HEK293 (cell line): ENCODE results near the gene FAM229A.

Experiments used
- CTCF ChIA-PET: fragments of 350-600 bp; formaldehyde crosslinking; extraction: SDS; loops from one replicate; lab custom pipeline; 2021; ENCODE audit warnings: antibody characterized with exemption; lab: Yijun Ruan, JAX
- POLR2A ChIA-PET: fragments of 300-600 bp; formaldehyde crosslinking; extraction: SDS; loops from one replicate; lab custom pipeline; 2020; ENCODE audit warnings: antibody characterized with exemption, inconsistent platforms; lab: Yijun Ruan, JAX
- H3K27ac ChIP-seq: fragments of 200-500 bp; sonication (Bioruptor generic); 2 replicates; pipeline ENCODE4 v1.5.1; 2014; ENCODE audit warnings: low read depth, low read length, control low read depth, inconsistent platforms; ENCODE audit errors: extremely low read depth
- H3K36me3 ChIP-seq, 2 experiments: fragments of 200-500 bp in 1 of 2; sonication (Bioruptor generic) in 1 of 2; 1 replicate in 1 of 2; 2 replicates in 1 of 2; pipeline ENCODE4 v1.5.1; 2014 to 2017; ENCODE audit warnings: inconsistent platforms in 2 of 2, low read length in 2 of 2; ENCODE audit not compliant: control insufficient read depth in 2 of 2, insufficient read depth in 1 of 2
- H3K4me1 ChIP-seq: fragments of 200-500 bp; sonication (Bioruptor generic); 2 replicates; pipeline ENCODE4 v1.5.1; 2014; ENCODE audit warnings: mild to moderate bottlenecking, low read length, inconsistent platforms; ENCODE audit not compliant: control insufficient read depth, insufficient read depth
- H3K4me3 ChIP-seq: 2 replicates; pipeline ENCODE4 v1.5.1; 2011; ENCODE audit warnings: low read depth, mild to moderate bottlenecking, control low read depth, low read length, moderate library complexity
- H3K9me3 ChIP-seq: fragments of 200-500 bp; sonication (Bioruptor generic); 2 replicates; pipeline ENCODE4 v1.5.1; 2014; ENCODE audit warnings: low read depth, low read length, inconsistent platforms; ENCODE audit not compliant: control insufficient read depth, insufficient read depth
- EGR2 ChIP-seq: fragments of 450-650 bp; formaldehyde crosslinking; IDR thresholded peaks from 2 replicates; pipeline ENCODE4 v1.5.1; 2016; ENCODE audit warnings: low read depth, missing biosample characterization, missing genetic modification characterization
- GFI1B ChIP-seq: fragments of 450-650 bp; formaldehyde crosslinking; IDR thresholded peaks from 2 replicates; pipeline ENCODE4 v1.5.1; 2016; ENCODE audit warnings: missing biosample characterization, missing genetic modification characterization
- GLI2 ChIP-seq: fragments of 450-650 bp; formaldehyde crosslinking; IDR thresholded peaks from 2 replicates; pipeline ENCODE4; 2017; ENCODE audit warnings: missing biosample characterization, missing genetic modification characterization, low read depth, borderline replicate concordance
- KLF16 ChIP-seq: fragments of 450-650 bp; formaldehyde crosslinking; IDR thresholded peaks from 2 replicates; pipeline ENCODE4 v1.5.1; 2017; ENCODE audit warnings: missing biosample characterization, missing genetic modification characterization
- KLF9 ChIP-seq: fragments of 450-650 bp; formaldehyde crosslinking; IDR thresholded peaks from 2 replicates; pipeline ENCODE4 v1.5.1; 2016; ENCODE audit warnings: missing biosample characterization, missing genetic modification characterization, low read depth
- REPIN1 ChIP-seq: fragments of 450-650 bp; formaldehyde crosslinking; IDR thresholded peaks from 2 replicates; pipeline ENCODE4 v1.5.1; 2017; ENCODE audit warnings: missing biosample characterization, missing genetic modification characterization, low read depth
- SETDB1 ChIP-seq: IDR thresholded peaks from one replicate; pipeline ENCODE4 v1.6.1; 2017; ENCODE audit warnings: mild to moderate bottlenecking, low read length, moderate library complexity, mixed read lengths; ENCODE audit not compliant: insufficient read length
- ZBTB17 ChIP-seq: fragments of 450-650 bp; formaldehyde crosslinking; IDR thresholded peaks from 2 replicates; pipeline ENCODE4 v1.5.1; 2016; ENCODE audit warnings: missing biosample characterization, missing genetic modification characterization
- ZBTB48 ChIP-seq: fragments of 450-650 bp; formaldehyde crosslinking; IDR thresholded peaks from 2 replicates; pipeline ENCODE4 v1.5.1; 2016; ENCODE audit warnings: missing biosample characterization, missing genetic modification characterization
- ZBTB8A ChIP-seq: fragments of 450-650 bp; formaldehyde crosslinking; IDR thresholded peaks from 2 replicates; pipeline ENCODE4 v1.5.1; 2016; ENCODE audit warnings: missing biosample characterization, missing genetic modification characterization
- ZEB2 ChIP-seq: fragments of 450-650 bp; formaldehyde crosslinking; IDR thresholded peaks from 2 replicates; pipeline ENCODE4 v1.5.1; 2016; ENCODE audit warnings: missing biosample characterization, missing genetic modification characterization
- ZFP37 ChIP-seq: fragments of 450-650 bp; formaldehyde crosslinking; IDR thresholded peaks from 2 replicates; pipeline ENCODE4 v1.5.1; 2016; ENCODE audit warnings: missing biosample characterization, missing genetic modification characterization
- ZFP69B ChIP-seq: fragments of 450-650 bp; formaldehyde crosslinking; IDR thresholded peaks from 2 replicates; pipeline ENCODE4 v1.5.1; 2016; ENCODE audit warnings: missing biosample characterization, missing genetic modification characterization
- ZIC2 ChIP-seq: fragments of 450-650 bp; formaldehyde crosslinking; IDR thresholded peaks from 2 replicates; pipeline ENCODE4 v1.5.1; 2016; ENCODE audit warnings: missing biosample characterization, missing genetic modification characterization
- ZNF112 ChIP-seq: fragments of 450-650 bp; formaldehyde crosslinking; IDR thresholded peaks from 2 replicates; pipeline ENCODE4 v1.5.0; 2017; ENCODE audit warnings: missing biosample characterization, missing genetic modification characterization
- ZNF132 ChIP-seq: fragments of 450-650 bp; formaldehyde crosslinking; IDR thresholded peaks from 2 replicates; pipeline ENCODE4 v1.5.1; 2017; ENCODE audit warnings: missing biosample characterization, missing genetic modification characterization, borderline replicate concordance
- ZNF146 ChIP-seq: fragments of 450-650 bp; formaldehyde crosslinking; IDR thresholded peaks from 2 replicates; pipeline ENCODE4 v1.5.1; 2016; ENCODE audit warnings: missing biosample characterization, missing genetic modification characterization
- ZNF184 ChIP-seq: fragments of 450-650 bp; IDR thresholded peaks from 2 replicates; pipeline ENCODE4 v1.5.1; 2018; ENCODE audit warnings: missing biosample characterization, mild to moderate bottlenecking, missing genetic modification characterization
- ZNF274 ChIP-seq, 2 experiments: fragments of 200-500 bp in 1 of 2; fragments of 450-650 bp in 1 of 2; sonication (Bioruptor generic) in 1 of 2; formaldehyde crosslinking in 1 of 2; IDR thresholded peaks; 2 replicates each; pipeline versions ENCODE4 v1.5.1 to v1.6.1; 2014 to 2016; ENCODE audit warnings: borderline replicate concordance in 1 of 2, inconsistent platforms in 1 of 2, low read length in 1 of 2, missing biosample characterization in 1 of 2, missing genetic modification characterization in 1 of 2
- ZNF292 ChIP-seq: fragments of 450-650 bp; formaldehyde crosslinking; IDR thresholded peaks from 2 replicates; pipeline ENCODE4 v1.5.1; 2016; ENCODE audit warnings: low read depth, missing biosample characterization, missing genetic modification characterization, borderline replicate concordance
- ZNF311 ChIP-seq: fragments of 450-650 bp; formaldehyde crosslinking; IDR thresholded peaks from 2 replicates; pipeline ENCODE4 v1.5.1; 2017; ENCODE audit warnings: missing biosample characterization, missing genetic modification characterization, borderline replicate concordance
- ZNF335 ChIP-seq: fragments of 450-650 bp; formaldehyde crosslinking; conservative IDR thresholded peaks from 2 replicates; pipeline ENCODE4 v1.5.1; 2016; ENCODE audit warnings: missing biosample characterization, missing genetic modification characterization
- ZNF426 ChIP-seq: fragments of 450-650 bp; formaldehyde crosslinking; IDR thresholded peaks from 2 replicates; pipeline ENCODE4 v1.5.1; 2017; ENCODE audit warnings: missing biosample characterization, missing genetic modification characterization, mild to moderate bottlenecking, inconsistent platforms, moderate library complexity
- ZNF549 ChIP-seq: fragments of 450-650 bp; IDR thresholded peaks from 2 replicates; pipeline ENCODE4 v1.5.1; 2018; ENCODE audit warnings: missing biosample characterization, missing genetic modification characterization, mild to moderate bottlenecking, inconsistent platforms, moderate library complexity
- ZNF596 ChIP-seq: fragments of 450-650 bp; IDR thresholded peaks from 2 replicates; pipeline ENCODE4 v1.5.0; 2018; ENCODE audit warnings: missing biosample characterization, mild to moderate bottlenecking, missing genetic modification characterization, moderate library complexity
- ZNF626 ChIP-seq: fragments of 450-650 bp; sonication (Bioruptor Pico); formaldehyde crosslinking; IDR thresholded peaks from 2 replicates; pipeline ENCODE4 v1.5.1; 2018; ENCODE audit warnings: missing biosample characterization, missing genetic modification characterization, inconsistent platforms
- ZNF660 ChIP-seq: fragments of 450-650 bp; IDR thresholded peaks from 2 replicates; pipeline ENCODE4 v1.5.1; 2018; ENCODE audit warnings: missing biosample characterization, mild to moderate bottlenecking, missing genetic modification characterization
- ZNF677 ChIP-seq: fragments of 450-650 bp; IDR thresholded peaks from 2 replicates; pipeline ENCODE4 v1.5.0; 2018; ENCODE audit warnings: missing biosample characterization, mild to moderate bottlenecking, missing genetic modification characterization, moderate library complexity
- ZSCAN16 ChIP-seq: fragments of 450-650 bp; formaldehyde crosslinking; IDR thresholded peaks from 2 replicates; pipeline ENCODE4 v1.5.1; 2016; ENCODE audit warnings: missing biosample characterization, missing genetic modification characterization
- TF ChIP-seq, protein P1 (sequence below): fragments of 450-650 bp; IDR thresholded peaks from 2 replicates; pipeline ENCODE4 v1.5.1; 2018; ENCODE audit warnings: missing biosample characterization, mild to moderate bottlenecking, missing genetic modification characterization
- TF ChIP-seq, protein P2 (sequence below): fragments of 450-650 bp; formaldehyde crosslinking; IDR thresholded peaks from 2 replicates; pipeline ENCODE4; 2016; ENCODE audit warnings: missing biosample characterization, missing genetic modification characterization
- TF ChIP-seq, protein P3 (sequence below): fragments of 450-650 bp; formaldehyde crosslinking; IDR thresholded peaks from 2 replicates; pipeline ENCODE4 v1.5.1; 2016; ENCODE audit warnings: missing biosample characterization, missing genetic modification characterization, borderline replicate concordance

Gene FAM229A

DNA sequence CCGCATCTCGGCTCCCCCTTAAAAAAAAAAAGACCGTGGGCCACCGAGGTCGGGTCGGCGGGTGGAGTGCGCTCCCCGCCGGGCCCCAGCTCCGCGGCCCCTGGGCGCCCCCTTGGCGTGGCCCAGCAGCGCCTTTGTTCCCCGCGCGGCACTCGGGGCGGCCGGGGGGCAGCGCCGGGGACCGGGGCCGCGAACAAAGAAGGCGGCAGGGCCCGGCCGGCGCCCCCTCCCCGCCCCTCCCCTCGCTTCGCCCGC, 26.8 kb downstream of the FAM229A start (continued):
- TF ChIP-seq ZNF335 (tag by site-specific recombination), result no peak
- no peak for TF ChIP-seq ZFP69B (tag by site-specific recombination)

DNA sequence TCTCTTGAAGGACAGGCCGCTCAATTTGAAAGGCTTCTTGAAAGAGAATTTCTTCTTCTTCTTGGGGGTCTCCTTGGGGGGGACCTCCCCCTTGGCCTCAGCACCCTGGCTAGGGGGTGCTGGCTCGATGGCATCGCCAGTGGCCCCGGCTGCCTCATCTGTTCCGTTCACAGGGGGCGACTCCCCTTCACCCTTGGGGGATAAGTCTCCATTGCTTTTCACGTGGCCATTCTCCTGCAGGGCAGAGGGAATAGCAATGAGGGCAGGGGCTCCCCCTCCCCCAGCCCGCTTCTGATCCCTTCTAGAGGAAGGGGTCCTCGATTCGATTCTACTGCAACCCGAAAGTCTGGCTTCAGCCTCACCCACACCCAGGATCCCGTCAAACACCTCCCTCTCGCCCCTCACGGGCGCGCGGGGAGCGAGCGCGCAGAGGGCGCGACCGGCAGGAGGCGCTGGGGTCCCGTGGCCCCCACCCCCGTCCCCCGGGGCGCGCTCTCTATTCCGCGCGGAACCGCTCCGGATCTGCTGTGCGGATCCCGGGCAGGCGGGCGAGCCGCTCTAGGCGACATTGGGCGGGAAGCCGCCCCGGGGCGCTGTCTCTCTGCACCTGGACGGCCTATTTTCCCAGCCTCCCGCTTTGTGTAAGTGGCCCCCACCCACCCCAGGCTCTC, 27.3 kb downstream of the FAM229A start:
- Histone ChIP-seq H3K36me3 (peaks cover 0 to 50% of the 10 kb centered on the region in 2 experiments; a peak in 1 of 3 replicates), H3K9me3 (no peaks in the 10 kb centered on the region), H3K27ac (peak overlapping the region; percentile 76; the same call in 1 of the 2 replicates), H3K4me1 (no peaks in the 10 kb centered on the region), H3K4me3 (peak overlapping the region; percentile 84)
- ChIA-PET POLR2A (interaction anchor here (0.7 to 5.8 kb wide), 19 partner anchors 12 to 546 kb away, joined by 3 to 100 read pairs (median 5); partner anchors contain the start of genes BSDC1, CCDC28B, HDAC1 and IQCC), CTCF (interaction anchor here (1.0 to 1.3 kb wide), 2 partner anchors 13 to 119 kb away, joined by 3 to 4 read pairs; no protein-coding TSS in a partner anchor)
- TF ChIP-seq GLI2 (tag by site-specific recombination) (no peak), ZNF677 (tag by site-specific recombination) (no peak), ZNF626 (tag by site-specific recombination) (no peak), ZNF146 (no peak), ZNF132 (tag by site-specific recombination) (no peak), ZNF112 (tag by site-specific recombination) (no peak), GFI1B (tag by site-specific recombination) (no peak), ZFP37 (tag by site-specific recombination) (no peak), ZEB2 (tag by site-specific recombination) (0 out of 2 replicates have a peak, but pooled peaks have one; percentile 74), ZNF596 (tag by site-specific recombination) (peak; percentile 37; the same call in 1 of the 2 replicates), KLF9 (tag by site-specific recombination) (peak; percentile 67), ZNF311 (no peak), ZSCAN16 (no peak), SETDB1 (no peak), ZNF274 (IDR thresholded peaks at IDR 0.05; ENCODE audit: low read length) (no peak), ZNF274 (tag by site-specific recombination; IDR thresholded peaks at IDR 0.05; ENCODE audit: borderline replicate concordance) (no peak), ZNF549 (tag by site-specific recombination) (no peak), EGR2 (no peak), ZNF292 (tag by site-specific recombination) (no peak), ZBTB8A (tag by site-specific recombination) (peak; percentile 97), KLF16 (tag by site-specific recombination) (0 out of 2 replicates have a peak, but pooled peaks have one; percentile 55), ZBTB17 (tag by site-specific recombination) (peak; percentile 51; the same call in 1 of the 2 replicates), ZNF184 (no peak), ZIC2 (peak; percentile 85), ZBTB48 (peak; percentile 15; the same call in 1 of the 2 replicates), ZNF426 (tag by site-specific recombination) (no peak), REPIN1 (tag by site-specific recombination) (no peak), ZNF660 (peak; percentile 62; the same call in 1 of the 2 replicates)
- TF ChIP-seq, protein P1, sequence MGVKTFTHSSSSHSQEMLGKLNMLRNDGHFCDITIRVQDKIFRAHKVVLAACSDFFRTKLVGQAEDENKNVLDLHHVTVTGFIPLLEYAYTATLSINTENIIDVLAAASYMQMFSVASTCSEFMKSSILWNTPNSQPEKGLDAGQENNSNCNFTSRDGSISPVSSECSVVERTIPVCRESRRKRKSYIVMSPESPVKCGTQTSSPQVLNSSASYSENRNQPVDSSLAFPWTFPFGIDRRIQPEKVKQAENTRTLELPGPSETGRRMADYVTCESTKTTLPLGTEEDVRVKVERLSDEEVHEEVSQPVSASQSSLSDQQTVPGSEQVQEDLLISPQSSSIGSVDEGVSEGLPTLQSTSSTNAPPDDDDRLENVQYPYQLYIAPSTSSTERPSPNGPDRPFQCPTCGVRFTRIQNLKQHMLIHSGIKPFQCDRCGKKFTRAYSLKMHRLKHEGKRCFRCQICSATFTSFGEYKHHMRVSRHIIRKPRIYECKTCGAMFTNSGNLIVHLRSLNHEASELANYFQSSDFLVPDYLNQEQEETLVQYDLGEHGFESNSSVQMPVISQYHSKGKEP (tag by site-specific recombination), result no peak
- TF ChIP-seq, protein P2, sequence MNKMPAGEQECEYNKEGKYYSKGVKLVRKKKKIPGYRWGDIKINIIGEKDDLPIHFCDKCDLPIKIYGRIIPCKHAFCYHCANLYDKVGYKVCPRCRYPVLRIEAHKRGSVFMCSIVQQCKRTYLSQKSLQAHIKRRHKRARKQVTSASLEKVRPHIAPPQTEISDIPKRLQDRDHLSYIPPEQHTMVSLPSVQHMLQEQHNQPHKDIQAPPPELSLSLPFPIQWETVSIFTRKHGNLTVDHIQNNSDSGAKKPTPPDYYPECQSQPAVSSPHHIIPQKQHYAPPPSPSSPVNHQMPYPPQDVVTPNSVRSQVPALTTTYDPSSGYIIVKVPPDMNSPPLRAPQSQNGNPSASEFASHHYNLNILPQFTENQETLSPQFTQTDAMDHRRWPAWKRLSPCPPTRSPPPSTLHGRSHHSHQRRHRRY (tag by site-specific recombination), result no peak
- TF ChIP-seq, protein P3, sequence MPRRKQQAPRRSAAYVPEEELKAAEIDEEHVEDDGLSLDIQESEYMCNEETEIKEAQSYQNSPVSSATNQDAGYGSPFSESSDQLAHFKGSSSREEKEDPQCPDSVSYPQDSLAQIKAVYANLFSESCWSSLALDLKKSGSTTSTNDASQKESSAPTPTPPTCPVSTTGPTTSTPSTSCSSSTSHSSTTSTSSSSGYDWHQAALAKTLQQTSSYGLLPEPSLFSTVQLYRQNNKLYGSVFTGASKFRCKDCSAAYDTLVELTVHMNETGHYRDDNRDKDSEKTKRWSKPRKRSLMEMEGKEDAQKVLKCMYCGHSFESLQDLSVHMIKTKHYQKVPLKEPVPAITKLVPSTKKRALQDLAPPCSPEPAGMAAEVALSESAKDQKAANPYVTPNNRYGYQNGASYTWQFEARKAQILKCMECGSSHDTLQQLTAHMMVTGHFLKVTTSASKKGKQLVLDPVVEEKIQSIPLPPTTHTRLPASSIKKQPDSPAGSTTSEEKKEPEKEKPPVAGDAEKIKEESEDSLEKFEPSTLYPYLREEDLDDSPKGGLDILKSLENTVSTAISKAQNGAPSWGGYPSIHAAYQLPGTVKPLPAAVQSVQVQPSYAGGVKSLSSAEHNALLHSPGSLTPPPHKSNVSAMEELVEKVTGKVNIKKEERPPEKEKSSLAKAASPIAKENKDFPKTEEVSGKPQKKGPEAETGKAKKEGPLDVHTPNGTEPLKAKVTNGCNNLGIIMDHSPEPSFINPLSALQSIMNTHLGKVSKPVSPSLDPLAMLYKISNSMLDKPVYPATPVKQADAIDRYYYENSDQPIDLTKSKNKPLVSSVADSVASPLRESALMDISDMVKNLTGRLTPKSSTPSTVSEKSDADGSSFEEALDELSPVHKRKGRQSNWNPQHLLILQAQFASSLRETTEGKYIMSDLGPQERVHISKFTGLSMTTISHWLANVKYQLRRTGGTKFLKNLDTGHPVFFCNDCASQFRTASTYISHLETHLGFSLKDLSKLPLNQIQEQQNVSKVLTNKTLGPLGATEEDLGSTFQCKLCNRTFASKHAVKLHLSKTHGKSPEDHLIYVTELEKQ (tag by site-specific recombination), result no peak
